GM23338 (cell line): ENCODE results near the gene SHB. TPM values are rescaled to one million over a fixed set of nuclear protein-coding genes. Genes with fewer than 3 reads are reported as not detected.
A peak's percentile ranks its signal among the peaks of the same experiment; 100 is the strongest.

Experiments used
- ATAC-seq: fragments of 200-7000 bp; cut with Tn5 transposase; 3 replicates; pipeline ENCODE4 v1.9.1; 2020
- DNase-seq: peaks from one replicate; pipeline ENCODE4 v3.0.0-alpha.2; 2015; ENCODE audit warnings: low spot score
- H2AFZ ChIP-seq: fragments of 200-600 bp; sonication (generic); 2 replicates; pipeline ENCODE4 v1.8.0; 2016; ENCODE audit warnings: antibody characterized with exemption, mild to moderate bottlenecking, moderate library complexity
- H3F3A ChIP-seq: fragments of 200-600 bp; sonication (generic); replicated peaks from 2 replicates; pipeline ENCODE4 v1.8.0; 2017; ENCODE audit warnings: antibody characterized with exemption, mixed run types, low read depth
- H3K27ac ChIP-seq: fragments of 200-600 bp; sonication (generic); 2 replicates; pipeline ENCODE4 v1.6.1; 2016; ENCODE audit warnings: low read depth
- H3K27me3 ChIP-seq: fragments of 200-600 bp; sonication (generic); 2 replicates; pipeline ENCODE4 v1.8.0; 2016; ENCODE audit warnings: mild to moderate bottlenecking, mixed run types, moderate library complexity; ENCODE audit not compliant: insufficient read depth
- H3K36me3 ChIP-seq: fragments of 200-600 bp; sonication (generic); 2 replicates; pipeline ENCODE4 v1.8.0; 2016; ENCODE audit warnings: mild to moderate bottlenecking; ENCODE audit not compliant: insufficient read depth
- H3K4me1 ChIP-seq: fragments of 200-600 bp; sonication (generic); 2 replicates; pipeline ENCODE4 v1.8.0; 2016; ENCODE audit warnings: mild to moderate bottlenecking, moderate library complexity; ENCODE audit not compliant: insufficient read depth
- H3K4me2 ChIP-seq: fragments of 200-600 bp; sonication (generic); 2 replicates; pipeline ENCODE4 v1.7.1; 2017; ENCODE audit warnings: mixed run types
- H3K4me3 ChIP-seq: fragments of 200-600 bp; sonication (generic); 2 replicates; pipeline ENCODE4 v1.6.1; 2016; ENCODE audit warnings: mixed run types
- H3K79me2 ChIP-seq: fragments of 200-600 bp; sonication (generic); replicated peaks from 2 replicates; pipeline ENCODE4 v1.8.0; 2017; ENCODE audit warnings: mild to moderate bottlenecking; ENCODE audit not compliant: insufficient read depth
- H3K9me2 ChIP-seq: fragments of 200-600 bp; sonication (generic); 2 replicates; pipeline ENCODE4 v1.8.0; 2017; ENCODE audit not compliant: insufficient read depth
- H4K20me1 ChIP-seq: fragments of 200-600 bp; sonication (generic); replicated peaks from 2 replicates; pipeline ENCODE4 v1.8.0; 2017; ENCODE audit warnings: mild to moderate bottlenecking; ENCODE audit not compliant: insufficient read depth
- H3K27ac Mint-ChIP-seq: 2 replicates; pipeline ENCODE4 v1.8.0; 2020; ENCODE audit warnings: inconsistent platforms, mild to moderate bottlenecking, moderate library complexity, mixed read lengths
- H3K27me3 Mint-ChIP-seq: 3 replicates; pipeline ENCODE4 v1.8.0; 2022; ENCODE audit warnings: low read depth, mild to moderate bottlenecking, moderate library complexity, mixed read lengths, inconsistent platforms; ENCODE audit not compliant: insufficient read depth, poor library complexity
- H3K36me3 Mint-ChIP-seq: 3 replicates; pipeline ENCODE4 v1.8.0; 2021; ENCODE audit warnings: low read depth, mild to moderate bottlenecking, inconsistent platforms, moderate library complexity, mixed read lengths
- H3K4me1 Mint-ChIP-seq: 3 replicates; pipeline ENCODE4 v1.8.0; 2020; ENCODE audit warnings: mild to moderate bottlenecking, inconsistent platforms, mixed read lengths
- H3K4me3 Mint-ChIP-seq: 3 replicates; pipeline ENCODE4 v1.8.0; 2021; ENCODE audit warnings: moderate library complexity, mild to moderate bottlenecking, inconsistent platforms, mixed read lengths
- H3K9me3 Mint-ChIP-seq: 3 replicates; pipeline ENCODE4 v1.8.0; 2020; ENCODE audit warnings: moderate library complexity, mild to moderate bottlenecking, inconsistent platforms, mixed read lengths
- CREB1 ChIP-seq: fragments of 250-450 bp; sonication (Bioruptor Pico); IDR thresholded peaks from 2 replicates; pipeline ENCODE4 v1.5.0; 2020; ENCODE audit warnings: low read depth, mild to moderate bottlenecking, moderate library complexity
- CTCF ChIP-seq, 2 experiments: fragments of 200-600 bp in 1 of 2; sonication (generic) in 1 of 2; conservative IDR thresholded peaks; 2 replicates each; pipeline versions ENCODE4 v1.5.1 to v1.6.1; 2016 to 2017; ENCODE audit warnings: antibody characterized with exemption in 2 of 2, low read depth in 2 of 2, mild to moderate bottlenecking in 2 of 2, moderate library complexity in 1 of 2
- ETS1 ChIP-seq: IDR thresholded peaks from 2 replicates; pipeline ENCODE4 v1.6.1; 2016; ENCODE audit warnings: antibody characterized with exemption
- EZH2 ChIP-seq: fragments of 200-600 bp; sonication (generic); IDR thresholded peaks from one replicate; pipeline ENCODE4 v1.8.0; 2017; ENCODE audit warnings: antibody characterized with exemption, mild to moderate bottlenecking, low read depth; ENCODE audit not compliant: unreplicated experiment
- EZH2phosphoT487 ChIP-seq: fragments of 200-600 bp; sonication (generic); IDR thresholded peaks from one replicate; pipeline ENCODE4 v1.8.1; 2018; ENCODE audit warnings: antibody characterized with exemption; ENCODE audit not compliant: unreplicated experiment
- JUNB ChIP-seq: IDR thresholded peaks from one replicate; pipeline ENCODE4 v1.6.1; 2016; ENCODE audit warnings: antibody characterized with exemption; ENCODE audit not compliant: unreplicated experiment
- NANOG ChIP-seq: IDR thresholded peaks from 2 replicates; pipeline ENCODE4 v1.6.1; 2016; ENCODE audit warnings: antibody characterized with exemption, borderline replicate concordance
- POLR2AphosphoS5 ChIP-seq: IDR thresholded peaks from 2 replicates; pipeline ENCODE4 v1.6.1; 2016; ENCODE audit warnings: antibody characterized with exemption, low read depth
- REST ChIP-seq: IDR thresholded peaks from one replicate; pipeline ENCODE4 v1.6.1; 2018; ENCODE audit warnings: antibody characterized with exemption; ENCODE audit not compliant: unreplicated experiment
- STAT1 ChIP-seq: IDR thresholded peaks from one replicate; pipeline ENCODE4 v1.6.1; 2016; ENCODE audit warnings: antibody characterized with exemption; ENCODE audit not compliant: unreplicated experiment
- ZNF114 ChIP-seq: fragments of 250-450 bp; sonication (Bioruptor Pico); IDR thresholded peaks from 2 replicates; pipeline ENCODE4 v1.5.0; 2020; ENCODE audit warnings: mild to moderate bottlenecking, moderate library complexity
- ZNF331 ChIP-seq: fragments of 250-450 bp; sonication (Bioruptor Pico); IDR thresholded peaks from 2 replicates; pipeline ENCODE4 v1.5.0; 2020; ENCODE audit warnings: low read depth, mild to moderate bottlenecking, moderate library complexity
- ZNF462 ChIP-seq: fragments of 250-450 bp; sonication (Bioruptor Pico); IDR thresholded peaks from 2 replicates; pipeline ENCODE4 v1.5.0; 2020; ENCODE audit warnings: mild to moderate bottlenecking, moderate library complexity
- polyA plus RNA-seq: library from polyadenylated mRNA; unstranded; fragments of >200 nt; fragmentation: Nextera tagmentation; extraction: Ambion mirVana; gene quantifications from 2 replicates; pipeline ENCODE4 v1.2.1, GENCODE V29; 2016
- total RNA-seq: library from RNA; depleted of rRNA; stranded (reverse); fragments of >200 nt; shearing (Covaris generic); gene quantifications from 2 replicates; pipeline ENCODE4 v1.2.3, GENCODE V29; 2014

Gene SHB
- total and polyA plus RNA-seq, 2 experiments from 2014 or later = 1.5 to 14.0 TPM

- H3K36me3 Mint-ChIP-seq = no peaks in the 10 kb centered on the region
- Histone ChIP-seq H3K4me1 (peaks cover 70% of the 10 kb centered on the region), H3K27ac (peak overlapping the region; percentile 66), H3K27me3 (no peaks in the 10 kb centered on the region), H2AFZ (no peak overlapping the region), H3K9me2 (no peaks in the 10 kb centered on the region), H3K79me2 (peaks cover 10% of the 10 kb centered on the region), H3K4me3 (no peak overlapping the region), H3K4me2 (peak overlapping the region; percentile 72), H3K36me3 (no peaks in the 10 kb centered on the region; the same call in 1 of the 2 replicates), H4K20me1 (no peaks in the 10 kb centered on the region; the same call in 1 of the 2 replicates), H3F3A (no peaks in the 10 kb centered on the region)
- DNase-seq = peak; percentile 62
- no peaks in the 10 kb centered on the region for H3K9me3 Mint-ChIP-seq
- peaks cover 13% of the 10 kb centered on the region for H3K27me3 Mint-ChIP-seq
- no peak overlapping the region; the same call in 2 of the 3 replicates for H3K4me3 Mint-ChIP-seq
- TF ChIP-seq STAT1 (no peak), ZNF114 (no peak), POLR2AphosphoS5 (no peak), CREB1 (CRISPR knock-in tag) (no peak), ZNF331 (no peak), JUNB (no peak), EZH2 (no peak), ZNF462 (no peak), EZH2phosphoT487 (no peak), REST (no peak), ETS1 (no peak), CTCF (conservative IDR thresholded peaks at IDR 0.05; ENCODE audit: low read depth in 2 of 2) (no peak), NANOG (no peak)
- peaks cover 79% of the 10 kb centered on the region for H3K4me1 Mint-ChIP-seq
- H3K27ac Mint-ChIP-seq = peak overlapping the region; percentile 84
- peak; percentile 16 for ATAC-seq
These were observed 44.9 kb downstream of the SHB start for GRCh38 chr9:38024036-38024681.
